OCI-LY1 (cell line): Measurements from ENCODE around the gene CRY2.

Experiments used
- H2AFZ ChIP-seq: fragments of 200-600 bp; sonication (generic), shearing (Covaris generic); 2 replicates; pipeline ENCODE4 v1.6.0; 2014; ENCODE audit warnings: antibody characterized with exemption, mild to moderate bottlenecking, low read length
- H3F3A ChIP-seq: fragments of 200-600 bp; sonication (generic), shearing (Covaris generic); 2 replicates; pipeline ENCODE4 v1.6.0; 2014; ENCODE audit warnings: mild to moderate bottlenecking, antibody characterized with exemption, low read length, moderate library complexity; ENCODE audit not compliant: insufficient read depth
- H3K27ac ChIP-seq: fragments of 200-600 bp; sonication (generic); 2 replicates; pipeline ENCODE4 v1.5.1; 2014; ENCODE audit warnings: low read length, mixed run types, mild to moderate bottlenecking, low read depth; ENCODE audit not compliant: poor library complexity, severe bottlenecking
- H3K27me3 ChIP-seq: fragments of 200-600 bp; sonication (generic); 2 replicates; pipeline ENCODE4 v1.6.0; 2014; ENCODE audit warnings: antibody characterized with exemption, mild to moderate bottlenecking, low read length, moderate library complexity; ENCODE audit not compliant: insufficient read depth
- H3K36me3 ChIP-seq: fragments of 200-600 bp; sonication (generic); 2 replicates; pipeline ENCODE4 v1.6.1; 2014; ENCODE audit warnings: mild to moderate bottlenecking, antibody characterized with exemption, low read length, moderate library complexity, mixed read lengths; ENCODE audit not compliant: insufficient read depth
- H3K4me1 ChIP-seq: fragments of 200-600 bp; sonication (generic); 2 replicates; pipeline ENCODE4 v1.5.1; 2014; ENCODE audit warnings: mild to moderate bottlenecking, low read length, moderate library complexity; ENCODE audit not compliant: insufficient read depth, severe bottlenecking
- H3K4me2 ChIP-seq: fragments of 200-600 bp; sonication (generic), shearing (Covaris generic); 2 replicates; pipeline ENCODE4 v1.6.1; 2014; ENCODE audit warnings: low read length
- H3K4me3 ChIP-seq: fragments of 200-600 bp; sonication (generic); 2 replicates; pipeline ENCODE4 v1.5.1; 2014; ENCODE audit warnings: low read length, low read depth, mild to moderate bottlenecking, mixed read lengths; ENCODE audit not compliant: poor library complexity, severe bottlenecking
- H3K79me2 ChIP-seq: fragments of 200-600 bp; shearing (Covaris generic); 2 replicates; pipeline ENCODE4 v1.6.1; 2016; ENCODE audit warnings: mixed run types, low read length, mixed read lengths; ENCODE audit not compliant: insufficient read depth
- H3K9ac ChIP-seq: fragments of 200-600 bp; sonication (generic), shearing (Covaris generic); 2 replicates; pipeline ENCODE4 v1.6.1; 2014; ENCODE audit warnings: mild to moderate bottlenecking, low read length, mixed read lengths
- H3K9me2 ChIP-seq: fragments of 200-600 bp; sonication (generic), shearing (Covaris generic); 2 replicates; pipeline ENCODE4 v1.6.1; 2014; ENCODE audit warnings: low read depth, mild to moderate bottlenecking, low read length, mixed read lengths
- H3K9me3 ChIP-seq: fragments of 200-600 bp; shearing (Covaris generic); 2 replicates; pipeline ENCODE4 v1.6.1; 2014; ENCODE audit warnings: low read length, mixed read lengths
- H4K20me1 ChIP-seq: fragments of 200-600 bp; sonication (generic), shearing (Covaris generic); 2 replicates; pipeline ENCODE4 v1.6.0; 2016; ENCODE audit warnings: mild to moderate bottlenecking, low read length; ENCODE audit not compliant: insufficient read depth
- EZH2 ChIP-seq: fragments of 200-600 bp; sonication (generic), shearing (Covaris generic); IDR thresholded peaks from 2 replicates; pipeline ENCODE4 v1.8.0; 2017; ENCODE audit warnings: borderline replicate concordance, mixed run types, mild to moderate bottlenecking, antibody characterized with exemption, low read length, moderate library complexity, mixed read lengths
- TF ChIP-seq, protein P1 (sequence below): fragments of 200-600 bp; sonication (generic), shearing (Covaris generic); IDR thresholded peaks from 2 replicates; pipeline ENCODE4 v1.5.1; 2017; ENCODE audit warnings: mild to moderate bottlenecking, antibody characterized with exemption, low read length, moderate library complexity, mixed read lengths

The CRY2 gene

DNA sequence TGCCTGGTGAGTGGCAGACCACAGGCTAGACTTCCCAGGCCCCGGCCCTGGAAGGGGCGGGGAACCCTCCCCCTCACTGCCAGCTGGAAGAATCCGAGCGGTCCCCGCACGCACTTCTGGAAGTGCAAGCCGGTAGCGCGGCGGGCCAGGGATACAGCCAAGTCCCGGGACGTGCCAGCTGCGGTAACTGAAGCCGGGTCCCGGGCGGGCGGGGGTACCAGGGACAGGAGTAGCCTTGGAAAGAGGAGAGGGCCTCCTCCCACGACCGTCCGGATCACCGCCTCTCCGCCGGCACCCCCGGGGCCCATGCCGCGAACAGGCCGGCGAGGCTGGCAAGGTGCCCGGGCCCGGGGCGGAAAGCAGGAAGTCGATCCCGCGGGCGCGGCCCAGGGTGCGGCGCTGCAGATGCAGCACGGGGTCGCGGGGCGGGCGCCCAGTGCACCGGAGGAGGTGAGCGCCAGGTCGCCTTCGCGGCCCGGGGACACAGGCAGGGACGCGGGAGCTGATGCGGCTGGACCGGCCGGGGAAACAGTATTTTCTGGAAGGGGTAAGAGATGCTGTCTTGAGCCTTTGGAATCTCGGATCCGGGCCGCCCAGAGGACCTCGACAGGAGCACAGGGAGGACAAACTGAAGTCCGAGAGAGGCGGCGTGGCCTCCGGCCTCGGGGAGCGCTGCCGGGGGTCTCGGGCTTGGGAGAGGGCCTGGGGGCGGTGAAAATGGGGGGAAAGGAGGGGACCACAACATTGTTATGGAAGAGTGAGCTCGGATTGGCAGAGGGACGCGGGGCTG is 43.1 kb upstream of the CRY2 start:
- Histone ChIP-seq H3F3A (no peaks in the 10 kb centered on the region), H2AFZ (0 out of 2 replicates have a peak overlapping the region, but pooled peaks have one; percentile 2), H3K4me2 (peak overlapping the region; percentile 99), H3K36me3 (no peaks in the 10 kb centered on the region), H4K20me1 (no peaks in the 10 kb centered on the region), H3K9ac (peak overlapping the region; percentile 80), H3K27ac (no peak overlapping the region), H3K9me3 (no peaks in the 10 kb centered on the region), H3K9me2 (no peaks in the 10 kb centered on the region), H3K4me3 (peak overlapping the region; percentile 80), H3K27me3 (no peaks in the 10 kb centered on the region), H3K4me1 (peaks cover 25% of the 10 kb centered on the region), H3K79me2 (no peaks in the 10 kb centered on the region)
- TF ChIP-seq, protein P1, sequence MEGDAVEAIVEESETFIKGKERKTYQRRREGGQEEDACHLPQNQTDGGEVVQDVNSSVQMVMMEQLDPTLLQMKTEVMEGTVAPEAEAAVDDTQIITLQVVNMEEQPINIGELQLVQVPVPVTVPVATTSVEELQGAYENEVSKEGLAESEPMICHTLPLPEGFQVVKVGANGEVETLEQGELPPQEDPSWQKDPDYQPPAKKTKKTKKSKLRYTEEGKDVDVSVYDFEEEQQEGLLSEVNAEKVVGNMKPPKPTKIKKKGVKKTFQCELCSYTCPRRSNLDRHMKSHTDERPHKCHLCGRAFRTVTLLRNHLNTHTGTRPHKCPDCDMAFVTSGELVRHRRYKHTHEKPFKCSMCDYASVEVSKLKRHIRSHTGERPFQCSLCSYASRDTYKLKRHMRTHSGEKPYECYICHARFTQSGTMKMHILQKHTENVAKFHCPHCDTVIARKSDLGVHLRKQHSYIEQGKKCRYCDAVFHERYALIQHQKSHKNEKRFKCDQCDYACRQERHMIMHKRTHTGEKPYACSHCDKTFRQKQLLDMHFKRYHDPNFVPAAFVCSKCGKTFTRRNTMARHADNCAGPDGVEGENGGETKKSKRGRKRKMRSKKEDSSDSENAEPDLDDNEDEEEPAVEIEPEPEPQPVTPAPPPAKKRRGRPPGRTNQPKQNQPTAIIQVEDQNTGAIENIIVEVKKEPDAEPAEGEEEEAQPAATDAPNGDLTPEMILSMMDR = 0 out of 2 replicates have a peak, but pooled peaks have one; percentile 14
- no peak for TF ChIP-seq EZH2

DNA sequence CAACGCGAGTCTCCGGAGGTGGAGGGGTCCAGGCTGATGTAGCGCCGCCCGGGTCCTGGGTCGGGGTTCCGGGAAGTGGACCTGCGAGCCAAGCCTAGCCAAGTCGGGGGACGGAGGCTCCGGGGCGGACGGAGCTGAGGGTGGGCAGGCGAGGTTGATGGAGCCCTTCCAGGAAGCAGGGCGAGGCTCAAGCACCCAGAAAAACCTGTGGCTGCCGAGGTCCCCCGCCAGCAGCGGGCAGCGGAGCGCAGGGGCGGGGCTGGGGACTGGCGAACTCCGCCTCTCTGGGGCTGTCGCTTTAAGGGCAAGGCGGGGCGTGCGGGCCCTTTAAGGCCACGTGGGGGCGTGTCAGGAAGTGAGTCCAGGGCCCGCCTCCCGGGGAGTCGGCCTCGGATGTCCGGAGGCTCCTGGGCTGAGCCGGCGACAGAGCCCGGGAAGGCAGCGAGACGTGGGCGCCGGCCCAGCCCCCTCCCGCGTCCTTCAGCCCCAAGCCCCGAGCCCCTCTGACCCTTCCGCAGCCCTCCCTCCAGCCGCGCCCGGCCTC is 42.4 kb upstream of the CRY2 start, which contains the start of gene SLC35C1:
Gene SLC35C1 (plus strand): TSS at position 389 of the 544 bp plus-strand sequence. CDS start 653 bp downstream, outside the sequence.
- Histone ChIP-seq H3K4me2 (peak within 1 kb of the TSS; percentile 99), H4K20me1 (no peaks in the 10 kb centered on the region), H3K27me3 (no peaks in the 10 kb centered on the region), H3K9ac (peak within 1 kb of the TSS; percentile 80), H3K9me3 (no peaks in the 10 kb centered on the region), H3K9me2 (no peaks in the 10 kb centered on the region), H3K27ac (no peak within 1 kb of the TSS), H3K4me1 (peaks cover 25% of the 10 kb centered on the region), H3K4me3 (peak within 1 kb of the TSS; percentile 80), H3F3A (no peaks in the 10 kb centered on the region), H2AFZ (0 out of 2 replicates have a peak within 1 kb of the TSS, but pooled peaks have one; percentile 2), H3K79me2 (no peaks in the 10 kb centered on the region), H3K36me3 (no peaks in the 10 kb centered on the region)
- TF ChIP-seq EZH2 = no peak
- TF ChIP-seq, protein P1 = no peak; the same call in 1 of the 2 replicates

DNA sequence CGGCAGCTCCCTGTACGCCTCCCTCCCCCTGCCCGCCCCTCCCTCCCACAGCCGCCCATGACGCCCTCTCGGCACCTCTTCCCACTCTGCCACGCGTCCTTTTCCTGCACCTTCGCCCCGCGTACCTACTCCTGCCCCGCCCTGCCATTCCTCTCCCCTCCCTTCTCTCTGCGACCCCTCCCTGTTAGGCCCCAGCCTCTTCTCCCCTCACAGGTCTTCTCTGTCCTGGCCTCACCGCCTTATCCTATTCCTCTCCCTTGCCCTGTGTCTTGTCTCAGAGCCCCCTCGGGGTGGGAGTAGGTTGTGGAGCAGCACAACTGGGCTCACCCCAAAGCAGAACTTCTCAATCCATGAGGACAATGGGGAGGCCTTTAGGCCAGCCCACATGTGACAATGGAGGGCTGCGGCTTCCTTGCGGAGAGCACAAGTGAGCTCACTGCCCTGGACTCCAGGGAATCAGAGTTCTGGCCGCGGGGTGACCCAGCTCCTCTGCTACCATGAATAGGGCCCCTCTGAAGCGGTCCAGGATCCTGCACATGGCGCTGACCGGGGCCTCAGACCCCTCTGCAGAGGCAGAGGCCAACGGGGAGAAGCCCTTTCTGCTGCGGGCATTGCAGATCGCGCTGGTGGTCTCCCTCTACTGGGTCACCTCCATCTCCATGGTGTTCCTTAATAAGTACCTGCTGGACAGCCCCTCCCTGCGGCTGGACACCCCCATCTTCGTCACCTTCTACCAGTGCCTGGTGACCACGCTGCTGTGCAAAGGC is 41.8 kb upstream of the CRY2 start:
- Histone ChIP-seq H3K36me3 (no peaks in the 10 kb centered on the region), H2AFZ (no peak overlapping the region), H3K9me2 (no peaks in the 10 kb centered on the region), H3K9me3 (no peaks in the 10 kb centered on the region), H3F3A (no peaks in the 10 kb centered on the region), H3K4me2 (peak overlapping the region; percentile 99), H3K27ac (no peak overlapping the region), H3K4me3 (peak overlapping the region; percentile 80), H3K79me2 (no peaks in the 10 kb centered on the region), H3K27me3 (no peaks in the 10 kb centered on the region), H3K4me1 (peaks cover 25% of the 10 kb centered on the region), H3K9ac (peak overlapping the region; percentile 80), H4K20me1 (no peaks in the 10 kb centered on the region)
- no peak for TF ChIP-seq EZH2
- TF ChIP-seq, protein P1 = no peak
